HUES6 (cell line): ENCODE measurements around the gene TMEM171.

Experiments used
- H3K27ac ChIP-seq: 2 replicates; pipeline ENCODE4 v1.7.0; 2013; ENCODE audit warnings: low read depth, mild to moderate bottlenecking, low read length, inconsistent platforms
- H3K27me3 ChIP-seq: 2 replicates; pipeline ENCODE4 v1.6.1; 2013; ENCODE audit warnings: low read length; ENCODE audit not compliant: control insufficient read depth, insufficient read depth
- H3K36me3 ChIP-seq: 2 replicates; pipeline ENCODE4 v1.6.1; 2013; ENCODE audit warnings: low read length; ENCODE audit not compliant: control insufficient read depth, insufficient read depth
- H3K4me1 ChIP-seq: 2 replicates; pipeline ENCODE4 v1.6.1; 2013; ENCODE audit warnings: low read length; ENCODE audit not compliant: control insufficient read depth, insufficient read depth
- H3K4me3 ChIP-seq: 2 replicates; pipeline ENCODE4 v1.5.1; 2013; ENCODE audit warnings: low read depth, low read length
- H3K9ac ChIP-seq: one replicate; pipeline ENCODE4 v1.6.1; 2013; ENCODE audit warnings: mild to moderate bottlenecking, low read length
- H3K9me3 ChIP-seq: 2 replicates; pipeline ENCODE4 v1.6.1; 2013; ENCODE audit warnings: low read depth, low read length; ENCODE audit not compliant: control insufficient read depth, insufficient read depth

TMEM171 gene

GRCh38 chr5:73120222-73121118, at the start of gene TMEM171:
Gene TMEM171, plus strand, starts transcription at chr5:73120575. Its CDS starts 2,799 bp downstream, at chr5:73123374.
- peak within 1 kb of the TSS; percentile 46 for H3K9ac ChIP-seq

GRCh38 chr5:73081093-73081492, 39.3 kb upstream of the TMEM171 start:
- H3K4me1 ChIP-seq: no peaks in the 10 kb centered on the region
- no peaks in the 10 kb centered on the region for H3K27me3 ChIP-seq
- H3K36me3 ChIP-seq: 0 out of 2 replicates have a peak, but pooled peaks cover 12% of the 10 kb centered on the region
- H3K9me3 ChIP-seq: no peaks in the 10 kb centered on the region
- H3K4me3 ChIP-seq: no peak overlapping the region
- no peak overlapping the region for H3K27ac ChIP-seq
- no peak overlapping the region for H3K9ac ChIP-seq

More at GRCh38 chr5:73120222-73121118, at the start of gene TMEM171:
- H3K4me1 ChIP-seq: peaks cover 15% of the 10 kb centered on the region
- H3K36me3 ChIP-seq: no peaks in the 10 kb centered on the region
- H3K9me3 ChIP-seq: peaks cover 4% of the 10 kb centered on the region; the same call in 1 of the 2 replicates
- no peak within 1 kb of the TSS for H3K27ac ChIP-seq
- H3K4me3 ChIP-seq: peak within 1 kb of the TSS; percentile 80
- H3K27me3 ChIP-seq: peaks cover 63% of the 10 kb centered on the region

- H3K36me3 ChIP-seq: peaks cover 3% of the 10 kb centered on the region; the same call in 1 of the 2 replicates
- H3K9ac ChIP-seq: no peak overlapping the region
- H3K9me3 ChIP-seq: no peaks in the 10 kb centered on the region
- H3K4me3 ChIP-seq: no peak overlapping the region
- H3K27me3 ChIP-seq: no peaks in the 10 kb centered on the region
- no peak overlapping the region for H3K27ac ChIP-seq
- H3K4me1 ChIP-seq: no peaks in the 10 kb centered on the region
Observed at GRCh38 chr5:73088026-73088425, 32.3 kb upstream of the TMEM171 start.

GRCh38 chr5:73093943-73094342, 26.4 kb upstream of the TMEM171 start:
- H3K27ac ChIP-seq: no peak overlapping the region
- no peak overlapping the region for H3K4me3 ChIP-seq
- H3K27me3 ChIP-seq: no peaks in the 10 kb centered on the region
- peaks cover 18% of the 10 kb centered on the region for H3K9me3 ChIP-seq
- H3K4me1 ChIP-seq: no peaks in the 10 kb centered on the region
- no peak overlapping the region for H3K9ac ChIP-seq
- H3K36me3 ChIP-seq: no peaks in the 10 kb centered on the region

GRCh38 chr5:73094415-73094814, 26.0 kb upstream of the TMEM171 start:
- peaks cover 18% of the 10 kb centered on the region for H3K9me3 ChIP-seq

GRCh38 chr5:73095564-73096238, 24.7 kb upstream of the TMEM171 start:
- H3K4me3 ChIP-seq: no peak overlapping the region
- no peak overlapping the region for H3K9ac ChIP-seq
- H3K9me3 ChIP-seq: peaks cover 18% of the 10 kb centered on the region
- no peaks in the 10 kb centered on the region for H3K27me3 ChIP-seq
- no peak overlapping the region for H3K27ac ChIP-seq
- H3K36me3 ChIP-seq: no peaks in the 10 kb centered on the region
- H3K4me1 ChIP-seq: no peaks in the 10 kb centered on the region

More at GRCh38 chr5:73094415-73094814, 26.0 kb upstream of the TMEM171 start:
- Histone ChIP-seq H3K36me3 (no peaks in the 10 kb centered on the region), H3K27ac (no peak overlapping the region), H3K4me1 (no peaks in the 10 kb centered on the region), H3K27me3 (no peaks in the 10 kb centered on the region), H3K4me3 (no peak overlapping the region), H3K9ac (no peak overlapping the region)

- no peak overlapping the region for H3K27ac ChIP-seq
- H3K27me3 ChIP-seq: no peaks in the 10 kb centered on the region
- peaks cover 18% of the 10 kb centered on the region for H3K9me3 ChIP-seq
- no peaks in the 10 kb centered on the region for H3K4me1 ChIP-seq
- no peak overlapping the region for H3K9ac ChIP-seq
- no peaks in the 10 kb centered on the region for H3K36me3 ChIP-seq
- H3K4me3 ChIP-seq: no peak overlapping the region
Observed at GRCh38 chr5:73096239-73096575, 24.2 kb upstream of the TMEM171 start.

- Histone ChIP-seq H3K9ac (no peak overlapping the region), H3K36me3 (no peaks in the 10 kb centered on the region), H3K4me3 (no peak overlapping the region), H3K9me3 (peaks cover 18% of the 10 kb centered on the region), H3K27ac (no peak overlapping the region), H3K27me3 (no peaks in the 10 kb centered on the region), H3K4me1 (no peaks in the 10 kb centered on the region)
Observed at GRCh38 chr5:73097740-73098139, 22.6 kb upstream of the TMEM171 start.

- Histone ChIP-seq H3K36me3 (no peaks in the 10 kb centered on the region), H3K9me3 (peaks cover 18% of the 10 kb centered on the region), H3K4me1 (no peaks in the 10 kb centered on the region), H3K27me3 (no peaks in the 10 kb centered on the region), H3K4me3 (no peak overlapping the region), H3K9ac (no peak overlapping the region), H3K27ac (no peak overlapping the region)
Observed at GRCh38 chr5:73100109-73100508, 20.3 kb upstream of the TMEM171 start.

- H3K4me1 ChIP-seq: no peaks in the 10 kb centered on the region
- no peaks in the 10 kb centered on the region for H3K36me3 ChIP-seq
- peaks cover 3% of the 10 kb centered on the region; the same call in 1 of the 2 replicates for H3K9me3 ChIP-seq
- H3K4me3 ChIP-seq: no peak overlapping the region
- no peak overlapping the region for H3K27ac ChIP-seq
- no peak overlapping the region for H3K9ac ChIP-seq
- H3K27me3 ChIP-seq: no peaks in the 10 kb centered on the region
Observed at GRCh38 chr5:73103870-73104299, 16.5 kb upstream of the TMEM171 start.

GRCh38 chr5:73104326-73104725, 16.0 kb upstream of the TMEM171 start:
- H3K9me3 ChIP-seq: peaks cover 3% of the 10 kb centered on the region; the same call in 1 of the 2 replicates
- no peaks in the 10 kb centered on the region for H3K36me3 ChIP-seq
- H3K27ac ChIP-seq: no peak overlapping the region
- H3K9ac ChIP-seq: no peak overlapping the region
- no peaks in the 10 kb centered on the region for H3K4me1 ChIP-seq
- H3K27me3 ChIP-seq: no peaks in the 10 kb centered on the region
- no peak overlapping the region for H3K4me3 ChIP-seq
